PC-9 (cell line): ENCODE measurements around the gene KIAA2012.

Experiments used
- CTCF ChIP-seq: fragments of 200-600 bp; sonication (generic); conservative IDR thresholded peaks from 2 replicates; pipeline ENCODE4 v1.6.1; 2017; ENCODE audit warnings: mixed run types, antibody characterized with exemption, mild to moderate bottlenecking, moderate library complexity
- EZH2 ChIP-seq: fragments of 200-600 bp; sonication (generic); IDR thresholded peaks from 2 replicates; pipeline ENCODE4 v1.8.0; 2017; ENCODE audit warnings: antibody characterized with exemption, low read depth

GRCh38 chr2:202066875-202067274 lies 6.2 kb upstream of the KIAA2012 start:
- no peak for TF ChIP-seq CTCF
- no peak for TF ChIP-seq EZH2
